HFF-Myc (cell line): Measurements from ENCODE around the gene UGT8.
"Not testable (repeated sequence)": the region's sequence is repeated elsewhere in the genome, so short reads cannot be mapped to it uniquely, and the experiment has no call there.

Experiments
- DNase-seq: peaks from one replicate; pipeline ENCODE4 v3.0.0-alpha.2; 2011; ENCODE audit warnings: low read depth; ENCODE audit errors: extremely low read depth
- H3K4me3 ChIP-seq: replicated peaks from 2 replicates; pipeline ENCODE4 v1.5.1; 2011; ENCODE audit warnings: low read depth, mild to moderate bottlenecking, control low read depth, low read length
- CTCF ChIP-seq: IDR thresholded peaks from 2 replicates; pipeline ENCODE4 v1.5.1; 2012; ENCODE audit warnings: mild to moderate bottlenecking, low read depth, low read length, control low read depth; ENCODE audit errors: missing control alignments

UGT8 gene

GRCh38 chr4:114577386-114577785, 21.2 kb upstream of the UGT8 start:
- TF ChIP-seq CTCF: no peak
- no peak for DNase-seq
- H3K4me3 ChIP-seq: no peak overlapping the region

GRCh38 chr4:114582621-114583020, 16.0 kb upstream of the UGT8 start:
- TF ChIP-seq CTCF: no peak
- no peak overlapping the region for H3K4me3 ChIP-seq
- DNase-seq: no peak

GRCh38 chr4:114588305-114588704, 10.3 kb upstream of the UGT8 start:
- no peak for TF ChIP-seq CTCF
- DNase-seq: no peak

GRCh38 chr4:114590360-114590759, 8.2 kb upstream of the UGT8 start:
- not testable (repeated sequence) for DNase-seq, H3K4me3 ChIP-seq

More at GRCh38 chr4:114588305-114588704, 10.3 kb upstream of the UGT8 start:
- no peak overlapping the region for H3K4me3 ChIP-seq

GRCh38 chr4:114593526-114593925, 5.1 kb upstream of the UGT8 start:
- TF ChIP-seq CTCF: no peak
- DNase-seq: no peak
- no peak overlapping the region for H3K4me3 ChIP-seq

- H3K4me3 ChIP-seq: no peak overlapping the region
- no peak for DNase-seq
- TF ChIP-seq CTCF: no peak
These were observed 3.4 kb upstream of the UGT8 start for GRCh38 chr4:114595207-114595606.

GRCh38 chr4:114595921-114596320, 2.7 kb upstream of the UGT8 start:
- TF ChIP-seq CTCF: no peak
- no peak for DNase-seq
- H3K4me3 ChIP-seq: no peak overlapping the region
